ENCODE measurements around the gene ZNF835.

GRCh38 chr19:56660381-56661107, 11.0 kb downstream of the ZNF835 start:
- TF ChIP-seq, protein P1, sequence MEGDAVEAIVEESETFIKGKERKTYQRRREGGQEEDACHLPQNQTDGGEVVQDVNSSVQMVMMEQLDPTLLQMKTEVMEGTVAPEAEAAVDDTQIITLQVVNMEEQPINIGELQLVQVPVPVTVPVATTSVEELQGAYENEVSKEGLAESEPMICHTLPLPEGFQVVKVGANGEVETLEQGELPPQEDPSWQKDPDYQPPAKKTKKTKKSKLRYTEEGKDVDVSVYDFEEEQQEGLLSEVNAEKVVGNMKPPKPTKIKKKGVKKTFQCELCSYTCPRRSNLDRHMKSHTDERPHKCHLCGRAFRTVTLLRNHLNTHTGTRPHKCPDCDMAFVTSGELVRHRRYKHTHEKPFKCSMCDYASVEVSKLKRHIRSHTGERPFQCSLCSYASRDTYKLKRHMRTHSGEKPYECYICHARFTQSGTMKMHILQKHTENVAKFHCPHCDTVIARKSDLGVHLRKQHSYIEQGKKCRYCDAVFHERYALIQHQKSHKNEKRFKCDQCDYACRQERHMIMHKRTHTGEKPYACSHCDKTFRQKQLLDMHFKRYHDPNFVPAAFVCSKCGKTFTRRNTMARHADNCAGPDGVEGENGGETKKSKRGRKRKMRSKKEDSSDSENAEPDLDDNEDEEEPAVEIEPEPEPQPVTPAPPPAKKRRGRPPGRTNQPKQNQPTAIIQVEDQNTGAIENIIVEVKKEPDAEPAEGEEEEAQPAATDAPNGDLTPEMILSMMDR (IDR thresholded peaks at IDR 0.05) = no peak
- TF ChIP-seq POLR2A (IDR thresholded peaks at IDR 0.05) = no peak

All from esophagus squamous epithelium (tissue), 4 donors.